ENCODE results near the gene S100A4. TPM values are rescaled to one million over a fixed set of nuclear protein-coding genes. Genes with fewer than 3 reads are reported as not detected.
"Not testable (repeated sequence)": the region's sequence is repeated elsewhere in the genome, so short reads cannot be mapped to it uniquely, and the experiment has no call there.

Gene S100A4
- 793 TPM for total RNA-seq

DNA sequence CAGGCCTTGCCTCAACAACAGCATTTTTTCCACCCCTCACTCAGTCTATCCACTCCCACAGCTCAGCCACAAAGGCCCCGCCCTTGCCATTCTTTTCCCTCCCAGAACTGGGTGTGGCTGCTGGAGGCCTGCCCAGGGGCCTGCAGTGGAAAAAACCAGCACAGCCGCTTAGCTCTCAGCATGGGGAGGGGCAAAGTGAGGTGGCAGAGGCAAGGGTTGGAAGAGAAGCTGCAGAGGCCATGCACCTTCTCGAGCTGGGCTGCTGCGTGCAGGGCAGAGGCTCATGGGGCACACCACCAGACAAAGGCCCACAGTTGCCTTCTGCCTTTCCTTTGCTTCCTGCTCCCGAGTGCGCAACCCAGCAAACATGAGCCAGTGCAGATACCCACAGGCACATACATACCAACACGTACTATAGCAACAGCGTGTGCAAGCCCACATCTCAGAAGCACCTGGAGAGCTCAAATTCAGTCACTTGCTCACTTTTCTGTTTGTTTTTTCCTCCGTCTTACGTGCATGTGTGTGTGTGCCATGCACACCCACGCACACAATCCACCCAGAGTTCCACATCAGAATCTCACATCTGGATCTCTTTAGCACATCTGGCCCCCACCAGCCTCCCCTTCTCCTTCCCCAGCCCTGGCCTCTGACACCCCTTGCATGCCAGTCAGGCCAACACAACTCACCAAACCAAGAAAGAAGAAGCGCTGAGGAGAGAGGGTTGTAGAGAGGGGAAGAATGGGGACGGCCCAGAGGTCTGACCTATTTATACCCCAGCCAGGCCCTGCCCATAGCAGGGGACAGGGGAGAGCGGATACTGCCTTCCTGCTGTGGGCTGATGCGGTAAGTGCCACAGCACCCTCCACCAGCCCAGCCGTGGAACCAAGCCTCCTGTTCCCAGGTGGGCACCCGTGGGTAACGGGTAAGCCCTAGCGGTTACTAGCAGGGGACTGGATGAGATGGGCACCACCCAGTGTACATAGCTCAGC, at the start of gene S100A4:
Gene S100A4, minus strand, starts transcription at position 740 of the 989 bp plus-strand sequence. CDS start 1,012 bp downstream, outside the sequence.
- peak within 1 kb of the TSS; percentile 82 for H3K4me3 ChIP-seq (ENCODE audit: low read length)
- H3K9me3 ChIP-seq (ENCODE audit: low read depth, low read length) = no peaks in the 10 kb centered on the region
- peaks cover 99% of the 10 kb centered on the region for H3K4me1 ChIP-seq (ENCODE audit: insufficient read depth, low read length)
- H3K27me3 ChIP-seq (ENCODE audit: insufficient read depth, low read length) = no peaks in the 10 kb centered on the region

DNA sequence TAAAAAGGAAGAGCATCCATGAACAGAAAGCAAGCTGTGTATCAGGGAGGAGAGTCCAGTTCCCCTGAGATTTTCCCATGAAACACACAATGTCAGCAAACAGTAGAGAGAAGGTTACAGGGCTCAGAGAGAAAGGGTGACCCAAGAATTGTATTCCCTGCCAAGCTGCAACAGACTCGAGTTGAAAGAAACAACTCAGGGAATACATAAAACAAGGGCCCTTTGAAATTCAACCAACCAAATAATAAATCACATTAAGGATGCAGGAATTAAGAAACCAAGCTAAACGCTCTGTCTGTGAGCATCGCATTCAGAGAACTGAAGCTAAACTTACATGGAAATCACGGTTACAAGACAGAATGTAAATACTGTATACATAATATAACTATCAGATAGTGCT, 47.1 kb upstream of the S100A4 start:
- Histone ChIP-seq H3K27me3 (ENCODE audit: insufficient read depth, low read length) (no peaks in the 10 kb centered on the region), H3K4me3 (ENCODE audit: low read length) (no peak overlapping the region), H3K4me1 (ENCODE audit: insufficient read depth, low read length) (peaks cover 8% of the 10 kb centered on the region), H3K9me3 (ENCODE audit: low read depth, low read length) (no peaks in the 10 kb centered on the region)

DNA sequence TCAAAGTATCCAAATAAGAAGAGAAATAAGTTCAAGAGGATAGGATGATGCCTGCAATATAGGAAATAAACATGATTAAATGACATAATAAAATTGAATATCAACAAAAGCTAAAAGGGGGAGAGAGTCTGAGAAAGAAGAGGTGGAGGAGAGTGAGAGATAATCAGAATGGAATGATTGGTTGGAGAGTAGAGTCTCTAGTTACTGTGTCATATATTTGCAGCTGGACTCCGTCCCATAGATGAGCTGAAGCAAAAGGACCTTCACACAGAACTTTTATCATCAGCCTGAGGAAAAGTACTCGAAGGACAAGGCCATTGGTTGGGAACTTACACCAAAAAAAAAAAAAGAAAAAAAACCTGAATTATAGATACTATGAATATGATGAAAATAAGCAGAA, 42.9 kb upstream of the S100A4 start:
- Histone ChIP-seq H3K4me1 (ENCODE audit: insufficient read depth, low read length) (no peaks in the 10 kb centered on the region), H3K4me3 (ENCODE audit: low read length) (no peak overlapping the region), H3K9me3 (ENCODE audit: low read depth, low read length) (no peaks in the 10 kb centered on the region), H3K27me3 (ENCODE audit: insufficient read depth, low read length) (no peaks in the 10 kb centered on the region)

DNA sequence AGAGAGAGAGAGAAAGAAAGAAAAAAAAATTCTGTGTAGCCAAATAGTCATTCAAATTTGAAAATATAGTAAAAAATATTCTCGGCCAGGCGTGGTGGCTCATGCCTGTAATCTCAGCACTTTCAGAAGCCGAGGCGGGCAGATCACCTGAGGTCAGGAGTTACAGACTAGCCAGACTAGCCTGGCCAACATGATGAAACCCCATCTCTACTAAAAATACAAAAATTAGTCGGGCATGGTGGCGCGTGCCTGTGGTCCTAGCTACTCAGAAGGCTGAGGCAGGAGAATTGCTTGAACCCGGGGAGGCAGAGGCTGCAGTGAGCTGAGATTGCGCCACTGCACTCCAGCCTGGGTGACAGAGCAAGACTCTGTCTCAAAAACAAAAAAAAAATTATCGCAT, 42.4 kb upstream of the S100A4 start:
- not testable (repeated sequence) for H3K4me3 ChIP-seq (ENCODE audit: low read length); H3K9me3 ChIP-seq (ENCODE audit: low read depth, low read length); H3K27me3 ChIP-seq (ENCODE audit: insufficient read depth, low read length); H3K4me1 ChIP-seq (ENCODE audit: insufficient read depth, low read length)

DNA sequence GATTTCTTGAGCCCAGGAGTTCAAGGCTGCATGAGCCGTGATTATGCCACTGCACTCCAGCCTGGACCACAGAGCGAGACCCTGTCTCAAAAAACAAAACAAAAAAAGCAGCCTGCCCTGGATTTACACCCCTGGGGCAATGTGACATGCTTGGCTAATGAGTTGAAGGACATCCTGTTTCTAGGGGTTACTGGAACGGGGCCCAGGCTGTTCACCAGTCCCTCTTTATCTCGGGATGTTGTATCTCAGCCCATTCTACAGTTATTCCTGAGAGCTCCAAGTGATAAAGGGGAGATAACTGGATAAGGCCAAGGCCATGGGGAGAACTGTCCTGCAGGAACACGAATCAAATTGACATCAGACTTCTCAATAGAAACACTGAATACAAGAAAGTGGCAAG, 41.7 kb upstream of the S100A4 start:
- no peak overlapping the region for H3K4me3 ChIP-seq (ENCODE audit: low read length)
- no peaks in the 10 kb centered on the region for H3K4me1 ChIP-seq (ENCODE audit: insufficient read depth, low read length)
- H3K9me3 ChIP-seq (ENCODE audit: low read depth, low read length) = no peaks in the 10 kb centered on the region
- H3K27me3 ChIP-seq (ENCODE audit: insufficient read depth, low read length) = no peaks in the 10 kb centered on the region

DNA sequence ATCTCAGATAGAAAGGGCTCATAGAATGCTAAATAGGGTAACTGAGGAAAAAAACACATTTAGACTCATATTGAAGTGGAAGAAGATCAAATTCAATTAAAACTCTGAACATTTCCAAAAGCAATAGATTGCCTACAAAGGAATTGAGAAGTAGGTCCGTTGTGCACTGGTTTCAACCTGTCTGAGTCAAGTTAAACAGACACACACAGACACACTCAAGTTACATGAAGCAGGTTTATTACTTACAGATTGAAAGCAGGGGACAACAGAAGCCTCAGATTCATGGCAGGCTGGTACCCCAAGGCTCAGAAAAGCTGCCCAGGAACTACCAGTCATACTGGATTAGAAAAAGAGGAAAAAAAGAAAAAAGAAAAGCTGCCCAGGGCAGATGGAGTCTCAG, 40.7 kb upstream of the S100A4 start:
- Histone ChIP-seq H3K27me3 (ENCODE audit: insufficient read depth, low read length) (no peaks in the 10 kb centered on the region), H3K9me3 (ENCODE audit: low read depth, low read length) (no peaks in the 10 kb centered on the region), H3K4me1 (ENCODE audit: insufficient read depth, low read length) (no peaks in the 10 kb centered on the region), H3K4me3 (ENCODE audit: low read length) (no peak overlapping the region)

DNA sequence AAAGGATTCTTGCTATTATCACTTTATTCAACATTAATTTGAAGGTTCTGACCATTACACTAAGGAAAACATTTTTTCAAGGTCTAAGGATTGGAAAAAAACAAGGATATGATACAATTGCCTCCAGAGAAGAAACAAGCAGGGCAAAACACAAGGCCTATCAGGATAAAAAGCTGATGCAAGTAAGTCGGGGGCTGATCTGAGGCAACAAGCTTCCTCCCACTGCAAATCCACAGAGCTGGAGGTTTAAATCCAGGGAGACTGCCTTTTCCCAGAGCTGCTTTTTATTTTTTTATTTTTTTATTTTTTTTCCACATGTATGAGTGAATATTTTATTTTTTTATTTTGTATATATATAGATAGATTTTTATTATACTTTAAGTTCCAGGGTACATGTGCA, 39.4 kb upstream of the S100A4 start:
- Histone ChIP-seq H3K4me1 (ENCODE audit: insufficient read depth, low read length) (no peaks in the 10 kb centered on the region), H3K4me3 (ENCODE audit: low read length) (no peak overlapping the region), H3K27me3 (ENCODE audit: insufficient read depth, low read length) (no peaks in the 10 kb centered on the region), H3K9me3 (ENCODE audit: low read depth, low read length) (no peaks in the 10 kb centered on the region)

DNA sequence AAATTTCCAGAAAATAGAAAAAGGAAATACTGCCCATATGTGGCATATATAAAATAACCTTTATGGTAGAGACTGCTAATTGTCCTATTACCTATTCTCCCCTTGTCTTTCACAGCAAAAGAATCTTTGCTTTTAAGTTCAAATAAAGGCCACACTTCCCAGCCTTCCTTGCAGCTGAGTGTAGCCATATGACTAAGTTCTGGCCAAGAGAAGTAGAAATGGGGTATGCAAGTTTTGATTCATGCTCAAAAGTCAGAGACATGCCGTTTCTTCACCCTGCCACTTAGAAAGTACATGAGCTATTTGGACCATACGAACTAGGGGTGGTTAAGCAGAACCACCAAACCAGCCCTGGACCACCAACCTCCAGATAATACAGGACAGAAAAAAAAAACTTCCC, 38.4 kb upstream of the S100A4 start:
- Histone ChIP-seq H3K4me1 (ENCODE audit: insufficient read depth, low read length) (no peaks in the 10 kb centered on the region), H3K9me3 (ENCODE audit: low read depth, low read length) (no peaks in the 10 kb centered on the region), H3K4me3 (ENCODE audit: low read length) (no peak overlapping the region), H3K27me3 (ENCODE audit: insufficient read depth, low read length) (no peaks in the 10 kb centered on the region)

DNA sequence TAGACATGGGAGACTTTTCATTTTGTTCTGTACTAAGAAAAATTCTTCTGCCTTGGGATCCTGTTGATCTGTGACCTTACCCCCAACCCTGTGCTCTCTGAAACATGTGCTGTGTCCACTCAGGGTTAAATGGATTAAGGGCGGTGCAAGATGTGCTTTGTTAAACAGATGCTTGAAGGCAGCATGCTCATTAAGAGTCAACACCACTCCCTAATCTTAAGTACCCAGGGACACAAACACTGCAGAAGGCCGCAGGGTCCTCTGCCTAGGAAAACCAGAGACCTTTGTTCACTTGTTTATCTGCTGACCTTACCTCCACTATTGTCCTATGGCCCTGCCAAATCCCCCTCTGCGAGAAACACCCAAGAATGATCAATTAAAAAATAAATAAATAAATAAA, 37.9 kb upstream of the S100A4 start:
- H3K27me3 ChIP-seq (ENCODE audit: insufficient read depth, low read length); H3K9me3 ChIP-seq (ENCODE audit: low read depth, low read length); H3K4me3 ChIP-seq (ENCODE audit: low read length); H3K4me1 ChIP-seq (ENCODE audit: insufficient read depth, low read length): not testable (repeated sequence)

DNA sequence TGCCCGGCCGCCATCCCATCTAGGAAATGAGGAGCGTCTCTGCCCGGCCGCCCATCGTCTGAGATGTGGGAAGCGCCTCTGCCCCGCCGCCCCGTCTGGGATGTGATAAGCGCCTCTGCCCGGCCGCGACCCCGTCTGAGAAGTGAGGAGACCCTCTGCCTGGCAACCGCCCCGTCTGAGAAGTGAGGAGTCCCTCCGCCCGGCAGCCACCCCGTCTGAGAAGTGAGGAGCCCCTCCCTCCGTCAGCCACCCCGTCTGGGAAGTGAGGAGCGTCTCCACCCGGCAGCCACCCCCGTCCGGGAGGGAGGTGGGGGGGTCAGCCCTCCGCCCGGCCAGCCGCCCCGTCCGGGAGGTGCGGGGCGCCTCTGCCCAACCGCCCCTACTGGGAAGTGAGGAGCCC, 37.2 kb upstream of the S100A4 start:
- not testable (repeated sequence) for H3K4me3 ChIP-seq (ENCODE audit: low read length); H3K9me3 ChIP-seq (ENCODE audit: low read depth, low read length); H3K27me3 ChIP-seq (ENCODE audit: insufficient read depth, low read length); H3K4me1 ChIP-seq (ENCODE audit: insufficient read depth, low read length)

DNA sequence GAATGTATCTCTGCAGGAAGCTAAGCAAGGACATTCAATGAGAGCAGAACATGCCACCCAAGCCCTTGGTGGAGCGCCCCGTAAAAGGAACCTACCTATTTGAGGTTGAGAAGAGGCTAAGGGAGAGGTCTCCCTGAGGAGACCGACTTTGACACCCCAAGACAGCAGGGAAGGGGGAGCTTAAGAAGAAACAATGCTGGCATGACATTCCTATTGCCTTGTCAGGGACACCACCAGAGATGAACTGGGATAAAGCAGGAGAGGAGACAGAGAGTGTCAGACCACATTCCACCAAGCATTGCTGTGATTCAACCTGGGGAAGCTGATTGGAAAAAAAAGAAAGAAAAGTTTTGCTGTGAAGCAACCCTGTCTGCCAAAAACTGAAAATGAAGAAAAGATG, 33.3 kb upstream of the S100A4 start:
- H3K27me3 ChIP-seq (ENCODE audit: insufficient read depth, low read length) = no peaks in the 10 kb centered on the region
- peaks cover 6% of the 10 kb centered on the region for H3K4me1 ChIP-seq (ENCODE audit: insufficient read depth, low read length)
- no peak overlapping the region for H3K4me3 ChIP-seq (ENCODE audit: low read length)
- no peaks in the 10 kb centered on the region for H3K9me3 ChIP-seq (ENCODE audit: low read depth, low read length)

DNA sequence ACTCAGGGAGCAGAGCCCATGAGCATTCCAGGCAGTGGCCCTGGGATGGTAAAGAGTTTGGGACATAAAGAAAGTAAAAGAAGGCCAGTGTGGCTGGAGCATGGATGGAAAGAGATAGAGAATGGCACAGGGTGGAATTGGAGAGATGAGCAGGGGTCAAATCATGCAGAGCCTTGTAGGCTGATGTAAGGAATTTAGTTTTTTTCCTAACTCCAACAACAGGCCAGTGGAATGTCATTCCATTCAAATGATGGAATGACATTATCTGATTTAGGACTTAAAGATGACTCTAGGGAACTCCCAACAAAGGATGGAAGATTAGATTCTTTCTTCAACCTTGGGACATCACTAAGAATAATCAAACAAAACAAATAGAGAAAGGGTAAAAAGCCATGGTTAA, 32.9 kb upstream of the S100A4 start:
- Histone ChIP-seq H3K9me3 (ENCODE audit: low read depth, low read length) (no peaks in the 10 kb centered on the region), H3K27me3 (ENCODE audit: insufficient read depth, low read length) (no peaks in the 10 kb centered on the region), H3K4me3 (ENCODE audit: low read length) (no peak overlapping the region), H3K4me1 (ENCODE audit: insufficient read depth, low read length) (peaks cover 10% of the 10 kb centered on the region)

DNA sequence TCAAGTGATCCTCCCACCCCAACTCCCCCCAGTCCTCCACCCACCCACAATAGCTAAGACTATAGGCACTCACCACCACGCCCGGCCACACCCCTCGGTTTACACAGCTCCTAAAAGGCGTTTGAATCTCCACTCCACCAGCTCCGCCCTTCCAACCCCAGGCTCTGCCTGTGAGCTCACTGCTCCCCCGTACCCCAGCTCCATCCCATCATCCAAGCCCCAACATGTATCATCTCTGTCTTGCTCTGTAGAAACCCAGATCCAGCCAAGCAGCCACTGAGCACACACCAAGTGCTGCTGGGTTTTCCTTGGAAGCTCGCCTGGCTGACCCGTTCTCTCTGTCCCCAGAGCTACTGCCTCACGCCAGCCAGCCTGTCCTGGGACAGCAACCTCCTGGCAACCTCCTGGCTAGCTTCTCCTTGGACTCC, 32.0 kb upstream of the S100A4 start:
- Histone ChIP-seq H3K4me3 (ENCODE audit: low read length) (no peak overlapping the region), H3K4me1 (ENCODE audit: insufficient read depth, low read length) (peaks cover 19% of the 10 kb centered on the region), H3K9me3 (ENCODE audit: low read depth, low read length) (no peaks in the 10 kb centered on the region), H3K27me3 (ENCODE audit: insufficient read depth, low read length) (no peaks in the 10 kb centered on the region)

DNA sequence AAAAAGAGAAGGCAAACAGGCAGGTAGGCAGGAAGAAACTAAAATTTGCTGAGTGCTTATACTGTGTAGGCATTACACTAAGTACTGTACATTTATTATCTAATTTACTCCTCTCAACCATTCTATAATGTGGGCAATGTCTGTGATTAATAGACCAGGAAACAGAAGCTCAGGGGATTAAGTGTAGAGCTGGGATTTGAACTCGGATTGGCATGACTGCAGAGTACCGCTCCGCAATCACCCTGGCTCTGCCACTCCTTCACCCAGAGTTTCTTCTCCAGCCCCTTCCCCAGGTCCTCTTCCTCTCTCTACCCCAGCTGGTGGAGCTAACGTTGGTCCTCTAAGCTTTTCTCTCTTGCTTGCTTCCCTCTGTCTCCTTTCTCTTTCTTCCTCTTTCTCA, 31.5 kb upstream of the S100A4 start:
- H3K9me3 ChIP-seq (ENCODE audit: low read depth, low read length) = no peaks in the 10 kb centered on the region
- peaks cover 24% of the 10 kb centered on the region for H3K4me1 ChIP-seq (ENCODE audit: insufficient read depth, low read length)
- H3K4me3 ChIP-seq (ENCODE audit: low read length) = no peak overlapping the region
- H3K27me3 ChIP-seq (ENCODE audit: insufficient read depth, low read length) = no peaks in the 10 kb centered on the region

DNA sequence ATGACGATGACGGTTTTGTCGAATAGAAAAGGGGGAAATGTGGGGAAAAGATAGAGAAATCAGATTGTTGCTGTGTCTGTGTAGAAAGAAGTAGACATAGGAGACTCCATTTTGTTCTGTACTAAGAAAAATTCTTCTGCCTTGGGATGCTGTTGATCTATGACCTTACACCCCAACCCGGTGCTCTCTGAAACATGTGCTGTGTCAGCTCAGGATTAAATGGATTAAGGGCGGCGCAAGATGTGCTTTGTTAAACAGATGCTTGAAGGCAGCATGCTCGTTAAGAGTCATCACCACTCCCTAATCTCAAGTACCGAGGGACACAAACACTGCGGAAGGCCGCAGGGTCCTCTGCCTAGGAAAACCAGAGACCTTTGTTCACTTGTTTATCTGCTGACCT, 29.9 kb upstream of the S100A4 start:
- not testable (repeated sequence) for H3K27me3 ChIP-seq (ENCODE audit: insufficient read depth, low read length); H3K9me3 ChIP-seq (ENCODE audit: low read depth, low read length); H3K4me3 ChIP-seq (ENCODE audit: low read length)
- H3K4me1 ChIP-seq (ENCODE audit: insufficient read depth, low read length) = peaks cover 29% of the 10 kb centered on the region

DNA sequence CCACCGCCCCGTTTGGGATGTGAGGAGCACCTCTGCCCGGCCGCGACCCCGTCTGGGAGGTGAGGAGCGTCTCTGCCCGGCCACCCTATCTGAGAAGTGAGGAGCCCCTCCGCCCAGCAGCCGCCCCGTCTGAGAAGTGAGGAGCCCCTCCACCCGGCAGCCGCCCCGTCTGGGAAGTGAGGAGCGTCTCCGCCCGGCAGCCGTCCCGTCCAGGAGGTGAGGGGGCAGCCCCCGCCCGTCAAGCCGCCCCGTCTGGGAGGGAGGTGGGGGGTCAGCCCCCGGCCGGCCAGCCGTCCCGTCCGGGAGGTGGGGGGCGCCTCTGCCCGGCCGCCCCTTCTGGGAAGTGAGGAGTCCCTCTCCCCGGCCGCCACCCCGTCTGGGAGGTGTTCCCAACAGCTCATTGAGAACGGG, 29.5 kb upstream of the S100A4 start:
- H3K4me1 ChIP-seq (ENCODE audit: insufficient read depth, low read length) = peaks cover 29% of the 10 kb centered on the region
- not testable (repeated sequence) for H3K9me3 ChIP-seq (ENCODE audit: low read depth, low read length); H3K4me3 ChIP-seq (ENCODE audit: low read length); H3K27me3 ChIP-seq (ENCODE audit: insufficient read depth, low read length)

All from mononuclear cell (primary cell).